CD14-positive monocyte (primary cell): ENCODE measurements around the gene CRY2. TPM values are rescaled to one million over a fixed set of nuclear protein-coding genes. Genes with fewer than 3 reads are reported as not detected.

Experiments used
- DNase-seq, 3 donors: peaks; one replicate each; pipeline ENCODE4 v3.0.0-alpha.2; 2011 to 2022
- H2AFZ ChIP-seq: 2 replicates; pipeline ENCODE4 v1.6.0; 2012; ENCODE audit warnings: mild to moderate bottlenecking, low read depth, low read length, inconsistent platforms; ENCODE audit not compliant: insufficient read depth, poor library complexity, severe bottlenecking
- H3K27ac ChIP-seq, 2 donors: 1 replicate in 1 of 2; 2 replicates in 1 of 2; pipeline ENCODE4 v1.5.1; 2012 to 2013; ENCODE audit warnings: low read length in 2 of 2, control low read depth in 1 of 2, inconsistent platforms in 1 of 2, low read depth in 1 of 2, mild to moderate bottlenecking in 1 of 2
- H3K27me3 ChIP-seq, 2 donors: one replicate each; pipeline versions ENCODE4 v1.6.0 to v1.6.1; 2011 to 2013; ENCODE audit warnings: low read length in 2 of 2; ENCODE audit not compliant: control insufficient read depth in 2 of 2, insufficient read depth in 2 of 2
- H3K36me3 ChIP-seq, 2 donors: replicated peaks in 1 of 2; 1 replicate in 1 of 2; 2 replicates in 1 of 2; pipeline versions ENCODE4 v1.5.1 to v1.6.1; 2012 to 2013; ENCODE audit warnings: low read length in 2 of 2, control low read depth in 1 of 2, inconsistent platforms in 1 of 2, mild to moderate bottlenecking in 1 of 2; ENCODE audit not compliant: insufficient read depth in 2 of 2, control insufficient read depth in 1 of 2
- H3K4me1 ChIP-seq, 2 donors: 1 replicate in 1 of 2; 2 replicates in 1 of 2; pipeline versions ENCODE4 v1.5.1 to v1.6.1; 2012 to 2013; ENCODE audit warnings: low read length in 2 of 2, control low read depth in 1 of 2, inconsistent platforms in 1 of 2, mild to moderate bottlenecking in 1 of 2, moderate library complexity in 1 of 2; ENCODE audit not compliant: insufficient read depth in 2 of 2, control insufficient read depth in 1 of 2
- H3K4me2 ChIP-seq: replicated peaks from 2 replicates; pipeline ENCODE3; 2012; ENCODE audit warnings: low read length, moderate library complexity, mild to moderate bottlenecking; ENCODE audit not compliant: poor library complexity, severe bottlenecking; ENCODE audit errors: extremely low read depth
- H3K4me3 ChIP-seq, 3 experiments: fragments of 200-600 bp in 1 of 3; sonication (generic) in 1 of 3; replicated peaks in 1 of 3; 1 replicate in 2 of 3; 2 replicates in 1 of 3; pipeline ENCODE4 v1.5.1; 2011 to 2013; ENCODE audit warnings: low read length in 3 of 3, mild to moderate bottlenecking in 3 of 3, control low read depth in 2 of 3, low read depth in 2 of 3, inconsistent platforms in 1 of 3, moderate library complexity in 1 of 3
- H3K79me2 ChIP-seq: 2 replicates; pipeline ENCODE4 v1.6.0; 2012; ENCODE audit warnings: mild to moderate bottlenecking, control low read depth, inconsistent platforms, low read length, moderate library complexity; ENCODE audit not compliant: insufficient read depth
- H3K9ac ChIP-seq: 2 replicates; pipeline ENCODE4 v1.6.0; 2017; ENCODE audit warnings: low read length, mild to moderate bottlenecking; ENCODE audit not compliant: insufficient read depth, poor library complexity, severe bottlenecking
- H3K9me3 ChIP-seq, 2 donors: replicated peaks in 1 of 2; 1 replicate in 1 of 2; 2 replicates in 1 of 2; pipeline versions ENCODE4 v1.5.1 to v1.6.1; 2012 to 2013; ENCODE audit warnings: low read length in 2 of 2, control low read depth in 1 of 2; ENCODE audit not compliant: control insufficient read depth in 1 of 2, insufficient read depth in 1 of 2
- H4K20me1 ChIP-seq: 2 replicates; pipeline ENCODE4 v1.6.0; 2012; ENCODE audit warnings: mild to moderate bottlenecking, low read length, control low read depth, moderate library complexity; ENCODE audit not compliant: insufficient read depth
- H3K27ac Mint-ChIP-seq, 7 donors: one replicate each; pipeline ENCODE4 v1.8.0; 2020; ENCODE audit warnings: mild to moderate bottlenecking in 7 of 7, mixed read lengths in 7 of 7, moderate library complexity in 6 of 7, inconsistent platforms in 2 of 7
- H3K27me3 Mint-ChIP-seq, 3 donors: one replicate each; pipeline ENCODE4 v1.8.0; 2021 to 2022; ENCODE audit warnings: low read depth in 3 of 3, mild to moderate bottlenecking in 3 of 3, mixed read lengths in 3 of 3, moderate library complexity in 3 of 3, inconsistent platforms in 1 of 3
- H3K36me3 Mint-ChIP-seq, 2 donors: one replicate each; pipeline ENCODE4 v1.8.0; 2020; ENCODE audit warnings: mixed read lengths in 2 of 2, inconsistent platforms in 1 of 2, mild to moderate bottlenecking in 1 of 2
- H3K4me1 Mint-ChIP-seq: one replicate; pipeline ENCODE4 v1.8.0; 2020; ENCODE audit warnings: mild to moderate bottlenecking, mixed read lengths
- H3K4me3 Mint-ChIP-seq, 2 donors: one replicate each; pipeline ENCODE4 v1.8.0; 2020; ENCODE audit warnings: mild to moderate bottlenecking in 2 of 2, mixed read lengths in 2 of 2, moderate library complexity in 1 of 2
- H3K9me3 Mint-ChIP-seq, 7 donors: one replicate each; pipeline ENCODE4 v1.8.0; 2020 to 2022; ENCODE audit warnings: mixed read lengths in 7 of 7, mild to moderate bottlenecking in 6 of 7, moderate library complexity in 6 of 7, inconsistent platforms in 2 of 7
- CTCF ChIP-seq: fragments of 200-600 bp; IDR thresholded peaks from one replicate; pipeline ENCODE4 v1.8.0; 2022; ENCODE audit warnings: antibody characterized with exemption, mild to moderate bottlenecking
- WGBS: methylation state at CpG from one replicate; pipeline ENCODE4 v1.1.5; 2013; ENCODE audit warnings: missing lambda C conversion rate; ENCODE audit not compliant: insufficient coverage; 5-methylcytosine and 5-hydroxymethylcytosine counted together
- intact Hi-C, 2 donors: fragments of 100-400 bp; cut with micrococcal nuclease; formaldehyde crosslinking; loops; one replicate each; pipeline versions ENCODE4 v1.15.0 to v1.15.1; 2023
- polyA plus RNA-seq, 3 donors: library from polyadenylated mRNA; depleted of rRNA in 1 of 3; unstranded in 2 of 3; stranded (reverse) in 1 of 3; fragments of 300-500 nt in 2 of 3; fragments of >200 nt in 1 of 3; fragmentation: Illumina TruSeq in 2 of 3; gene quantifications; 1 replicate in 2 of 3; 2 replicates in 1 of 3; pipeline ENCODE4 v1.2.3, GENCODE V29; 2012 to 2021

CRY2 gene
- polyA plus RNA-seq, 3 donors = 5.1 to 12.5 (median 7.2) TPM

- peaks cover 11 to 15% of the 10 kb centered on the region in 2 donors for H3K4me1 ChIP-seq
- Mint-ChIP-seq H3K4me1 (peaks cover 10% of the 10 kb centered on the region), H3K4me3 (no peak overlapping the region), H3K27me3 (peaks cover 39 to 67% (median 45%) of the 10 kb centered on the region in 3 donors), H3K9me3 (peaks cover 0 to 11% (median 5%) of the 10 kb centered on the region in 7 donors), H3K27ac (no peak overlapping the region), H3K36me3 (peaks cover 3 to 4% of the 10 kb centered on the region in 2 donors)
- H4K20me1 ChIP-seq = no peaks in the 10 kb centered on the region
- intact Hi-C loops = no loop called here
- no peak for TF ChIP-seq CTCF
- H3K27ac ChIP-seq = no peak overlapping the region
- no peak overlapping the region for H3K4me2 ChIP-seq
- H3K9ac ChIP-seq = no peak overlapping the region
- H3K27me3 ChIP-seq = peaks cover 21 to 38% of the 10 kb centered on the region in 2 donors
- no peak for DNase-seq
- H3K36me3 ChIP-seq = no peaks in the 10 kb centered on the region
- 94% methylated on average over 49 of the region's 56 CpGs for WGBS
- no peaks in the 10 kb centered on the region for H3K79me2 ChIP-seq
- peaks cover 4 to 23% of the 10 kb centered on the region in 2 donors for H3K9me3 ChIP-seq
- H2AFZ ChIP-seq = no peak overlapping the region
- no peak overlapping the region for H3K4me3 ChIP-seq
These were observed 55.4 kb downstream of the CRY2 start for GRCh38 chr11:45902452-45903380.

GRCh38 chr11:45904309-45904915 lies 57.1 kb downstream of the CRY2 start:
- Histone ChIP-seq H3K9ac (no peak overlapping the region), H3K9me3 (peaks cover 0 to 13% of the 10 kb centered on the region in 2 donors), H3K4me1 (peaks cover 7 to 10% of the 10 kb centered on the region in 2 donors), H3K79me2 (no peaks in the 10 kb centered on the region), H3K4me3 (no peak overlapping the region), H2AFZ (no peak overlapping the region), H3K4me2 (no peak overlapping the region), H3K36me3 (peaks cover 5 to 6% of the 10 kb centered on the region in 2 donors), H4K20me1 (peaks cover 12% of the 10 kb centered on the region), H3K27ac (no peak overlapping the region), H3K27me3 (peaks cover 10 to 21% of the 10 kb centered on the region in 2 donors)
- no peak for TF ChIP-seq CTCF
- H3K4me1 Mint-ChIP-seq = peaks cover 8% of the 10 kb centered on the region
- peak overlapping the region in 3 of 7 donors; percentile 17 to 84 (median 62) for H3K27ac Mint-ChIP-seq
- intact Hi-C loops = no loop called here
- H3K27me3 Mint-ChIP-seq = peaks cover 22 to 50% (median 29%) of the 10 kb centered on the region in 3 donors
- 87% methylated on average over 10 of the region's 15 CpGs for WGBS
- DNase-seq = no peak
- H3K9me3 Mint-ChIP-seq = peaks cover 0 to 7% (median 4%) of the 10 kb centered on the region in 7 donors
- H3K36me3 Mint-ChIP-seq = peaks cover 6 to 9% of the 10 kb centered on the region in 2 donors
- H3K4me3 Mint-ChIP-seq = no peak overlapping the region
